GM23338 (cell line): ENCODE measurements around the gene AOC2. TPM values are rescaled to one million over a fixed set of nuclear protein-coding genes. Genes with fewer than 3 reads are reported as not detected.

Experiments
- ATAC-seq: fragments of 200-7000 bp; cut with Tn5 transposase; 3 replicates; pipeline ENCODE4 v1.9.1; 2020
- DNase-seq: peaks from one replicate; pipeline ENCODE4 v3.0.0-alpha.2; 2015; ENCODE audit warnings: low spot score
- H2AFZ ChIP-seq: fragments of 200-600 bp; sonication (generic); 2 replicates; pipeline ENCODE4 v1.8.0; 2016; ENCODE audit warnings: antibody characterized with exemption, mild to moderate bottlenecking, moderate library complexity
- H3F3A ChIP-seq: fragments of 200-600 bp; sonication (generic); replicated peaks from 2 replicates; pipeline ENCODE4 v1.8.0; 2017; ENCODE audit warnings: antibody characterized with exemption, mixed run types, low read depth
- H3K27ac ChIP-seq: fragments of 200-600 bp; sonication (generic); 2 replicates; pipeline ENCODE4 v1.6.1; 2016; ENCODE audit warnings: low read depth
- H3K27me3 ChIP-seq: fragments of 200-600 bp; sonication (generic); 2 replicates; pipeline ENCODE4 v1.8.0; 2016; ENCODE audit warnings: mild to moderate bottlenecking, mixed run types, moderate library complexity; ENCODE audit not compliant: insufficient read depth
- H3K36me3 ChIP-seq: fragments of 200-600 bp; sonication (generic); 2 replicates; pipeline ENCODE4 v1.8.0; 2016; ENCODE audit warnings: mild to moderate bottlenecking; ENCODE audit not compliant: insufficient read depth
- H3K4me1 ChIP-seq: fragments of 200-600 bp; sonication (generic); 2 replicates; pipeline ENCODE4 v1.8.0; 2016; ENCODE audit warnings: mild to moderate bottlenecking, moderate library complexity; ENCODE audit not compliant: insufficient read depth
- H3K4me2 ChIP-seq: fragments of 200-600 bp; sonication (generic); 2 replicates; pipeline ENCODE4 v1.7.1; 2017; ENCODE audit warnings: mixed run types
- H3K4me3 ChIP-seq: fragments of 200-600 bp; sonication (generic); 2 replicates; pipeline ENCODE4 v1.6.1; 2016; ENCODE audit warnings: mixed run types
- H3K79me2 ChIP-seq: fragments of 200-600 bp; sonication (generic); replicated peaks from 2 replicates; pipeline ENCODE4 v1.8.0; 2017; ENCODE audit warnings: mild to moderate bottlenecking; ENCODE audit not compliant: insufficient read depth
- H3K9me2 ChIP-seq: fragments of 200-600 bp; sonication (generic); 2 replicates; pipeline ENCODE4 v1.8.0; 2017; ENCODE audit not compliant: insufficient read depth
- H4K20me1 ChIP-seq: fragments of 200-600 bp; sonication (generic); replicated peaks from 2 replicates; pipeline ENCODE4 v1.8.0; 2017; ENCODE audit warnings: mild to moderate bottlenecking; ENCODE audit not compliant: insufficient read depth
- H3K27ac Mint-ChIP-seq: 2 replicates; pipeline ENCODE4 v1.8.0; 2020; ENCODE audit warnings: inconsistent platforms, mild to moderate bottlenecking, moderate library complexity, mixed read lengths
- H3K27me3 Mint-ChIP-seq: 3 replicates; pipeline ENCODE4 v1.8.0; 2022; ENCODE audit warnings: low read depth, mild to moderate bottlenecking, moderate library complexity, mixed read lengths, inconsistent platforms; ENCODE audit not compliant: insufficient read depth, poor library complexity
- H3K36me3 Mint-ChIP-seq: 3 replicates; pipeline ENCODE4 v1.8.0; 2021; ENCODE audit warnings: low read depth, mild to moderate bottlenecking, inconsistent platforms, moderate library complexity, mixed read lengths
- H3K4me1 Mint-ChIP-seq: 3 replicates; pipeline ENCODE4 v1.8.0; 2020; ENCODE audit warnings: mild to moderate bottlenecking, inconsistent platforms, mixed read lengths
- H3K4me3 Mint-ChIP-seq: 3 replicates; pipeline ENCODE4 v1.8.0; 2021; ENCODE audit warnings: moderate library complexity, mild to moderate bottlenecking, inconsistent platforms, mixed read lengths
- H3K9me3 Mint-ChIP-seq: 3 replicates; pipeline ENCODE4 v1.8.0; 2020; ENCODE audit warnings: moderate library complexity, mild to moderate bottlenecking, inconsistent platforms, mixed read lengths
- CREB1 ChIP-seq: fragments of 250-450 bp; sonication (Bioruptor Pico); IDR thresholded peaks from 2 replicates; pipeline ENCODE4 v1.5.0; 2020; ENCODE audit warnings: low read depth, mild to moderate bottlenecking, moderate library complexity
- EZH2 ChIP-seq: fragments of 200-600 bp; sonication (generic); IDR thresholded peaks from one replicate; pipeline ENCODE4 v1.8.0; 2017; ENCODE audit warnings: antibody characterized with exemption, mild to moderate bottlenecking, low read depth; ENCODE audit not compliant: unreplicated experiment
- EZH2phosphoT487 ChIP-seq: fragments of 200-600 bp; sonication (generic); IDR thresholded peaks from one replicate; pipeline ENCODE4 v1.8.1; 2018; ENCODE audit warnings: antibody characterized with exemption; ENCODE audit not compliant: unreplicated experiment
- JUNB ChIP-seq: IDR thresholded peaks from one replicate; pipeline ENCODE4 v1.6.1; 2016; ENCODE audit warnings: antibody characterized with exemption; ENCODE audit not compliant: unreplicated experiment
- NANOG ChIP-seq: IDR thresholded peaks from 2 replicates; pipeline ENCODE4 v1.6.1; 2016; ENCODE audit warnings: antibody characterized with exemption, borderline replicate concordance
- POLR2AphosphoS5 ChIP-seq: IDR thresholded peaks from 2 replicates; pipeline ENCODE4 v1.6.1; 2016; ENCODE audit warnings: antibody characterized with exemption, low read depth
- STAT1 ChIP-seq: IDR thresholded peaks from one replicate; pipeline ENCODE4 v1.6.1; 2016; ENCODE audit warnings: antibody characterized with exemption; ENCODE audit not compliant: unreplicated experiment
- ZNF114 ChIP-seq: fragments of 250-450 bp; sonication (Bioruptor Pico); IDR thresholded peaks from 2 replicates; pipeline ENCODE4 v1.5.0; 2020; ENCODE audit warnings: mild to moderate bottlenecking, moderate library complexity
- ZNF331 ChIP-seq: fragments of 250-450 bp; sonication (Bioruptor Pico); IDR thresholded peaks from 2 replicates; pipeline ENCODE4 v1.5.0; 2020; ENCODE audit warnings: low read depth, mild to moderate bottlenecking, moderate library complexity
- polyA plus RNA-seq: library from polyadenylated mRNA; unstranded; fragments of >200 nt; fragmentation: Nextera tagmentation; extraction: Ambion mirVana; gene quantifications from 2 replicates; pipeline ENCODE4 v1.2.1, GENCODE V29; 2016
- total RNA-seq: library from RNA; depleted of rRNA; stranded (reverse); fragments of >200 nt; shearing (Covaris generic); gene quantifications from 2 replicates; pipeline ENCODE4 v1.2.3, GENCODE V29; 2014
- TF ChIP-seq, protein P1 (sequence below), 2 experiments: fragments of 200-600 bp in 1 of 2; sonication (generic) in 1 of 2; conservative IDR thresholded peaks; 2 replicates each; pipeline versions ENCODE4 v1.5.1 to v1.6.1; 2016 to 2017; ENCODE audit warnings: antibody characterized with exemption in 2 of 2, low read depth in 2 of 2, mild to moderate bottlenecking in 2 of 2, moderate library complexity in 1 of 2
- TF ChIP-seq, protein P2 (sequence below): fragments of 250-450 bp; sonication (Bioruptor Pico); IDR thresholded peaks from 2 replicates; pipeline ENCODE4 v1.5.0; 2020; ENCODE audit warnings: mild to moderate bottlenecking, moderate library complexity
- TF ChIP-seq, protein P3 (sequence below): IDR thresholded peaks from 2 replicates; pipeline ENCODE4 v1.6.1; 2016; ENCODE audit warnings: antibody characterized with exemption
- TF ChIP-seq, protein P4 (sequence below): IDR thresholded peaks from one replicate; pipeline ENCODE4 v1.6.1; 2018; ENCODE audit warnings: antibody characterized with exemption; ENCODE audit not compliant: unreplicated experiment

Gene AOC2
- total and polyA plus RNA-seq, 2 experiments from 2014 or later: 2.0 to 5.8 TPM

DNA sequence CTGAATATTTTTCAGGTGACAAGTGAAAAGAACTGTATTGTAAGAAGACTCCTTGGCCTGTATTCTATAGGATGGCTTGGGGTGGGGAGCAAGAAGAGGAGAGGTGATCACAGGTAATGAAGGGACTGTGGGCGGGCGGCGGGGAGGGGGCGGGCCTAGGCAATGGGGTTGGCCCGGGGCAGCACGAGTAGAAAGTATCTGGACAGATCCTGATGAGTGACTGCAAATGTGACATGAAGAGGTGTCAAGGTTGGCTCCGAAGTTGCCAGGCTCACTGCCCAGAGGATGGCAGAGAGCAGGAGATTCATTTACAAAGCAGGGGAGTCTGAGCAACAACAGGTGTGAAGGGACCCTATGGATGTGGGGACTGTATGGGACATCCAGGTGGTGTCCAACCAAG is 45.4 kb downstream of the AOC2 start:
- H3F3A ChIP-seq: no peaks in the 10 kb centered on the region
- H3K27me3 ChIP-seq: no peaks in the 10 kb centered on the region
- Mint-ChIP-seq H3K27ac (no peak overlapping the region), H3K9me3 (no peaks in the 10 kb centered on the region), H3K4me1 (peaks cover 14% of the 10 kb centered on the region), H3K4me3 (no peak overlapping the region), H3K36me3 (no peaks in the 10 kb centered on the region), H3K27me3 (peaks cover 6% of the 10 kb centered on the region)
- H3K27ac ChIP-seq: no peak overlapping the region
- 0 out of 2 replicates have a peak, but pooled peaks cover 4% of the 10 kb centered on the region for H3K9me2 ChIP-seq
- H3K4me1 ChIP-seq: peaks cover 17% of the 10 kb centered on the region
- no peak for TF ChIP-seq CREB1 (CRISPR knock-in tag)
- TF ChIP-seq ZNF114 (CRISPR knock-in tag): no peak
- TF ChIP-seq, protein P1, sequence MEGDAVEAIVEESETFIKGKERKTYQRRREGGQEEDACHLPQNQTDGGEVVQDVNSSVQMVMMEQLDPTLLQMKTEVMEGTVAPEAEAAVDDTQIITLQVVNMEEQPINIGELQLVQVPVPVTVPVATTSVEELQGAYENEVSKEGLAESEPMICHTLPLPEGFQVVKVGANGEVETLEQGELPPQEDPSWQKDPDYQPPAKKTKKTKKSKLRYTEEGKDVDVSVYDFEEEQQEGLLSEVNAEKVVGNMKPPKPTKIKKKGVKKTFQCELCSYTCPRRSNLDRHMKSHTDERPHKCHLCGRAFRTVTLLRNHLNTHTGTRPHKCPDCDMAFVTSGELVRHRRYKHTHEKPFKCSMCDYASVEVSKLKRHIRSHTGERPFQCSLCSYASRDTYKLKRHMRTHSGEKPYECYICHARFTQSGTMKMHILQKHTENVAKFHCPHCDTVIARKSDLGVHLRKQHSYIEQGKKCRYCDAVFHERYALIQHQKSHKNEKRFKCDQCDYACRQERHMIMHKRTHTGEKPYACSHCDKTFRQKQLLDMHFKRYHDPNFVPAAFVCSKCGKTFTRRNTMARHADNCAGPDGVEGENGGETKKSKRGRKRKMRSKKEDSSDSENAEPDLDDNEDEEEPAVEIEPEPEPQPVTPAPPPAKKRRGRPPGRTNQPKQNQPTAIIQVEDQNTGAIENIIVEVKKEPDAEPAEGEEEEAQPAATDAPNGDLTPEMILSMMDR (conservative IDR thresholded peaks at IDR 0.05; ENCODE audit: low read depth in 2 of 2): no peak
- TF ChIP-seq, protein P2, sequence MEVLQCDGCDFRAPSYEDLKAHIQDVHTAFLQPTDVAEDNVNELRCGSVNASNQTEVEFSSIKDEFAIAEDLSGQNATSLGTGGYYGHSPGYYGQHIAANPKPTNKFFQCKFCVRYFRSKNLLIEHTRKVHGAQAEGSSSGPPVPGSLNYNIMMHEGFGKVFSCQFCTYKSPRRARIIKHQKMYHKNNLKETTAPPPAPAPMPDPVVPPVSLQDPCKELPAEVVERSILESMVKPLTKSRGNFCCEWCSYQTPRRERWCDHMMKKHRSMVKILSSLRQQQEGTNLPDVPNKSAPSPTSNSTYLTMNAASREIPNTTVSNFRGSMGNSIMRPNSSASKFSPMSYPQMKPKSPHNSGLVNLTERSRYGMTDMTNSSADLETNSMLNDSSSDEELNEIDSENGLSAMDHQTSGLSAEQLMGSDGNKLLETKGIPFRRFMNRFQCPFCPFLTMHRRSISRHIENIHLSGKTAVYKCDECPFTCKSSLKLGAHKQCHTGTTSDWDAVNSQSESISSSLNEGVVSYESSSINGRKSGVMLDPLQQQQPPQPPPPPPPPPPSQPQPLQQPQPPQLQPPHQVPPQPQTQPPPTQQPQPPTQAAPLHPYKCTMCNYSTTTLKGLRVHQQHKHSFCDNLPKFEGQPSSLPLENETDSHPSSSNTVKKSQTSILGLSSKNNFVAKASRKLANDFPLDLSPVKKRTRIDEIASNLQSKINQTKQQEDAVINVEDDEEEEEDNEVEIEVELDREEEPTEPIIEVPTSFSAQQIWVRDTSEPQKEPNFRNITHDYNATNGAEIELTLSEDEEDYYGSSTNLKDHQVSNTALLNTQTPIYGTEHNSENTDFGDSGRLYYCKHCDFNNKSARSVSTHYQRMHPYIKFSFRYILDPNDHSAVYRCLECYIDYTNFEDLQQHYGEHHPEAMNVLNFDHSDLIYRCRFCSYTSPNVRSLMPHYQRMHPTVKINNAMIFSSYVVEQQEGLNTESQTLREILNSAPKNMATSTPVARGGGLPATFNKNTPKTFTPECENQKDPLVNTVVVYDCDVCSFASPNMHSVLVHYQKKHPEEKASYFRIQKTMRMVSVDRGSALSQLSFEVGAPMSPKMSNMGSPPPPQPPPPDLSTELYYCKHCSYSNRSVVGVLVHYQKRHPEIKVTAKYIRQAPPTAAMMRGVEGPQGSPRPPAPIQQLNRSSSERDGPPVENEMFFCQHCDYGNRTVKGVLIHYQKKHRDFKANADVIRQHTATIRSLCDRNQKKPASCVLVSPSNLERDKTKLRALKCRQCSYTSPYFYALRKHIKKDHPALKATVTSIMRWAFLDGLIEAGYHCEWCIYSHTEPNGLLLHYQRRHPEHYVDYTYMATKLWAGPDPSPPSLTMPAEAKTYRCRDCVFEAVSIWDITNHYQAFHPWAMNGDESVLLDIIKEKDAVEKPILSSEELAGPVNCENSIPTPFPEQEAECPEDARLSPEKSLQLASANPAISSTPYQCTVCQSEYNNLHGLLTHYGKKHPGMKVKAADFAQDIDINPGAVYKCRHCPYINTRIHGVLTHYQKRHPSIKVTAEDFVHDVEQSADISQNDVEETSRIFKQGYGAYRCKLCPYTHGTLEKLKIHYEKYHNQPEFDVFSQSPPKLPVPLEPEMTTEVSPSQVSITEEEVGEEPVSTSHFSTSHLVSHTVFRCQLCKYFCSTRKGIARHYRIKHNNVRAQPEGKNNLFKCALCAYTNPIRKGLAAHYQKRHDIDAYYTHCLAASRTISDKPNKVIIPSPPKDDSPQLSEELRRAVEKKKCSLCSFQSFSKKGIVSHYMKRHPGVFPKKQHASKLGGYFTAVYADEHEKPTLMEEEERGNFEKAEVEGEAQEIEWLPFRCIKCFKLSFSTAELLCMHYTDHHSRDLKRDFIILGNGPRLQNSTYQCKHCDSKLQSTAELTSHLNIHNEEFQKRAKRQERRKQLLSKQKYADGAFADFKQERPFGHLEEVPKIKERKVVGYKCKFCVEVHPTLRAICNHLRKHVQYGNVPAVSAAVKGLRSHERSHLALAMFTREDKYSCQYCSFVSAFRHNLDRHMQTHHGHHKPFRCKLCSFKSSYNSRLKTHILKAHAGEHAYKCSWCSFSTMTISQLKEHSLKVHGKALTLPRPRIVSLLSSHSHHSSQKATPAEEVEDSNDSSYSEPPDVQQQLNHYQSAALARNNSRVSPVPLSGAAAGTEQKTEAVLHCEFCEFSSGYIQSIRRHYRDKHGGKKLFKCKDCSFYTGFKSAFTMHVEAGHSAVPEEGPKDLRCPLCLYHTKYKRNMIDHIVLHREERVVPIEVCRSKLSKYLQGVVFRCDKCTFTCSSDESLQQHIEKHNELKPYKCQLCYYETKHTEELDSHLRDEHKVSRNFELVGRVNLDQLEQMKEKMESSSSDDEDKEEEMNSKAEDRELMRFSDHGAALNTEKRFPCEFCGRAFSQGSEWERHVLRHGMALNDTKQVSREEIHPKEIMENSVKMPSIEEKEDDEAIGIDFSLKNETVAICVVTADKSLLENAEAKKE (CRISPR knock-in tag): no peak
- TF ChIP-seq JUNB: no peak
- TF ChIP-seq NANOG: no peak
- TF ChIP-seq ZNF331 (CRISPR knock-in tag): no peak
- TF ChIP-seq POLR2AphosphoS5: no peak
- no peak for TF ChIP-seq EZH2
- TF ChIP-seq, protein P3, sequence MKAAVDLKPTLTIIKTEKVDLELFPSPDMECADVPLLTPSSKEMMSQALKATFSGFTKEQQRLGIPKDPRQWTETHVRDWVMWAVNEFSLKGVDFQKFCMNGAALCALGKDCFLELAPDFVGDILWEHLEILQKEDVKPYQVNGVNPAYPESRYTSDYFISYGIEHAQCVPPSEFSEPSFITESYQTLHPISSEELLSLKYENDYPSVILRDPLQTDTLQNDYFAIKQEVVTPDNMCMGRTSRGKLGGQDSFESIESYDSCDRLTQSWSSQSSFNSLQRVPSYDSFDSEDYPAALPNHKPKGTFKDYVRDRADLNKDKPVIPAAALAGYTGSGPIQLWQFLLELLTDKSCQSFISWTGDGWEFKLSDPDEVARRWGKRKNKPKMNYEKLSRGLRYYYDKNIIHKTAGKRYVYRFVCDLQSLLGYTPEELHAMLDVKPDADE: no peak
- no peak for TF ChIP-seq EZH2phosphoT487
- TF ChIP-seq, protein P4, sequence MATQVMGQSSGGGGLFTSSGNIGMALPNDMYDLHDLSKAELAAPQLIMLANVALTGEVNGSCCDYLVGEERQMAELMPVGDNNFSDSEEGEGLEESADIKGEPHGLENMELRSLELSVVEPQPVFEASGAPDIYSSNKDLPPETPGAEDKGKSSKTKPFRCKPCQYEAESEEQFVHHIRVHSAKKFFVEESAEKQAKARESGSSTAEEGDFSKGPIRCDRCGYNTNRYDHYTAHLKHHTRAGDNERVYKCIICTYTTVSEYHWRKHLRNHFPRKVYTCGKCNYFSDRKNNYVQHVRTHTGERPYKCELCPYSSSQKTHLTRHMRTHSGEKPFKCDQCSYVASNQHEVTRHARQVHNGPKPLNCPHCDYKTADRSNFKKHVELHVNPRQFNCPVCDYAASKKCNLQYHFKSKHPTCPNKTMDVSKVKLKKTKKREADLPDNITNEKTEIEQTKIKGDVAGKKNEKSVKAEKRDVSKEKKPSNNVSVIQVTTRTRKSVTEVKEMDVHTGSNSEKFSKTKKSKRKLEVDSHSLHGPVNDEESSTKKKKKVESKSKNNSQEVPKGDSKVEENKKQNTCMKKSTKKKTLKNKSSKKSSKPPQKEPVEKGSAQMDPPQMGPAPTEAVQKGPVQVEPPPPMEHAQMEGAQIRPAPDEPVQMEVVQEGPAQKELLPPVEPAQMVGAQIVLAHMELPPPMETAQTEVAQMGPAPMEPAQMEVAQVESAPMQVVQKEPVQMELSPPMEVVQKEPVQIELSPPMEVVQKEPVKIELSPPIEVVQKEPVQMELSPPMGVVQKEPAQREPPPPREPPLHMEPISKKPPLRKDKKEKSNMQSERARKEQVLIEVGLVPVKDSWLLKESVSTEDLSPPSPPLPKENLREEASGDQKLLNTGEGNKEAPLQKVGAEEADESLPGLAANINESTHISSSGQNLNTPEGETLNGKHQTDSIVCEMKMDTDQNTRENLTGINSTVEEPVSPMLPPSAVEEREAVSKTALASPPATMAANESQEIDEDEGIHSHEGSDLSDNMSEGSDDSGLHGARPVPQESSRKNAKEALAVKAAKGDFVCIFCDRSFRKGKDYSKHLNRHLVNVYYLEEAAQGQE: no peak
- TF ChIP-seq STAT1: no peak
- DNase-seq: no peak
- no peaks in the 10 kb centered on the region for H4K20me1 ChIP-seq
- no peaks in the 10 kb centered on the region for H3K79me2 ChIP-seq
- no peak overlapping the region for H3K4me2 ChIP-seq
- 0 out of 2 replicates have a peak overlapping the region, but pooled peaks have one; percentile 66 for H2AFZ ChIP-seq
- H3K4me3 ChIP-seq: no peak overlapping the region
- H3K36me3 ChIP-seq: no peaks in the 10 kb centered on the region
- no peak for ATAC-seq
